Hippocampal formation (tissue), 2 donors: ENCODE measurements around the gene KPNA3.
A peak's percentile ranks its signal among the peaks of the same experiment; 100 is the strongest.
"Not testable (repeated sequence)": the region's sequence is repeated elsewhere in the genome, so short reads cannot be mapped to it uniquely, and the experiment has no call there.

ENCODE experiments used
- DNase-seq, 2 donors: peaks; one replicate each; lab custom pipeline; 2025; lab: John Stamatoyannopoulos, UW

Gene KPNA3, protein sequence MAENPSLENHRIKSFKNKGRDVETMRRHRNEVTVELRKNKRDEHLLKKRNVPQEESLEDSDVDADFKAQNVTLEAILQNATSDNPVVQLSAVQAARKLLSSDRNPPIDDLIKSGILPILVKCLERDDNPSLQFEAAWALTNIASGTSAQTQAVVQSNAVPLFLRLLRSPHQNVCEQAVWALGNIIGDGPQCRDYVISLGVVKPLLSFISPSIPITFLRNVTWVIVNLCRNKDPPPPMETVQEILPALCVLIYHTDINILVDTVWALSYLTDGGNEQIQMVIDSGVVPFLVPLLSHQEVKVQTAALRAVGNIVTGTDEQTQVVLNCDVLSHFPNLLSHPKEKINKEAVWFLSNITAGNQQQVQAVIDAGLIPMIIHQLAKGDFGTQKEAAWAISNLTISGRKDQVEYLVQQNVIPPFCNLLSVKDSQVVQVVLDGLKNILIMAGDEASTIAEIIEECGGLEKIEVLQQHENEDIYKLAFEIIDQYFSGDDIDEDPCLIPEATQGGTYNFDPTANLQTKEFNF

DNA sequence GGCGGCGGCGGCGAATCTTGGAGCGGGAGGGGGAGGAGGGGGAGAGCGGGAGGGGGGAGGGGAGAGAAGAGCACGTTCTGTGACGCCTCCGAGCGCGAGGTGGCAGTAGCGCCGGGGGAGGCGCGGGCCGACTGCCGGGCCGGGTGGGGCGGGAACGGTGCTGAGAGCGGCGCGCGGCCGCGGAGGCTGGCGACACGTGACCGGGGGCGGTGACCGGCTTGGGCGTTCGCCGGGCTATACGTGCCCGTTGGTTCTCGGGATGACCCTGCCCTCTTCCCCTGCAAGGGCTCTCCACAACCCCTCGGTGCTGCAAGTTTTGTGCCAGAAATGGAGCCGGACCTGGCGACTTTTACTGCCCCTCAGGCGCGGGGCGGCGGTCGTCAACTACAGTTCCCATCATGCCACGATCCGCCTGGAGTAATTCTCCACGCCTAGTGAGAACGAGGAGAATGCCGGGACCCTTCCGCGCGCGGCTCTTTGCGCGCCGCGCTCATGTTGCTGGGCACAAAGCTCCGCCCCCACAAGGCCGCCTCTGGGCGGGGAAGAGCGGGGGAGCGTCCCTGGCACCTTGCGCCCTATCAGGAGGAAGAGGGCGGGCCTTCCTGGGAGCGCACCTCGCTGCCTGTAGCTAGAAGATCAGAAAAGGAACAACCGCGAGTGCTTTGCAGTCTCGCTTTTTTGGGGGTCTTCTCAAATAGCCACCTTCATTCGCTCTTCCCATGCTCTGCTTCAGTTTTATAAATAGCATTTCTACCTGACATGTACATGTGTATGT, at the start of gene KPNA3:
Gene KPNA3 (minus strand): TSS at position 133 of the 775 bp plus-strand sequence. CDS start 176 bp downstream, outside the sequence.
- peak; percentile 95 to 96 for DNase-seq

DNA sequence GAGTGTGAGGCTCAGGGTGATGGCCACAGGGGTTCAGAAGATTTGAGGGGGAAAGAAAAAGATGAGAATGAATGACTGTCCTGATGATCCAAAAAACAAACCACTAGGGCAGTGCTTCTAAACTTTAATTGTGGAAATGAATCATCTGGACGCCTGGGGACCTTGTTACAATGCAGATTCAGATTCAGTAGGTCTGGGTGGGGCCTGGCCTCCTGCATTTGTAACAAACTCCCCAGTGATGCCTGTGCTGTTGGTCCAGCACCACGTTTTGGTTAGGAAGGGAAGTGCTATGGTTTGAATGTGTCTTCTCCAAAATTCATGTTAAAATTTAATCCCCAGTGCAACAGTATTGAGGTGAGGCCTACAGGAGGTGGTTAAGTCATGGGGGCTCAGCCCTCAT, 49.5 kb upstream of the KPNA3 start:
- no peak for DNase-seq

DNA sequence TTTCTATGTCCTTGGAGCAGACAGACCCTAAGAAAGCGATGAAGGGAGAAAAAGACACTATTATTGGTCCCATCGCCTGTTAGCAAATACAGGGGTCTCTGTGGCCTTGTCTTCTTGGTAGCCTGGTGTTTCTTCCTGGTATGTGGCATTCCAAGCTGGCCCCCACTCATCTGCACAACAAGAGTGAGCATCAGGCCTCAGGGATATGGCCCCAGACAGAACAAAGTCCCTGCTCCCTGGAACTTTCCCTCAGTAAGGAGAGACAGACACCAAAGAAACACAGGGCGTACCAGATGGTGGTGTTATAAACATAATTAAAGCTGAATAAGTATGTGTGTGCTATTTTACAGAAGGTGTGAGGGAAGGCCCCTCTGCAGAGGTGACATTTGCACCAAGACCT, 48.2 kb upstream of the KPNA3 start:
- no peak for DNase-seq

DNA sequence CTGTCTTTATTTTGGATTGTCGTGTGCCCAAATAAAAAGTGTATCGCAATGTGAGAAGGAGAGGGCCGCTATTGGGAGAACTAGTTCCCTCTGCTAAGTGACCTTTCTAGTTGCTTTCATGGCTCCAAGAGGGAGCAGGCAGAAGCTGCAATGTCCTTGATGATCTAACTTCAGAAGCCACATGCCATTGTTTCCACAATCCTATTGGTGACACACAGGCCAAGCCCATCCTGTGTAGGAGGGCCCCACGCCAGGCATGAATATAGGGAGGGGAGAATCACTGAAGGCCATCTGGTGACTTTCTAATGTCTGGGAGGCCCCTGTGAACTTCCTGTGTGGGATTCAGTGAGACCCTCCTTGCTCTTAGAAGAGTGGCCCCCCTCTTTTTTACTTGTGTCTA, 47.8 kb upstream of the KPNA3 start:
- no peak for DNase-seq

DNA sequence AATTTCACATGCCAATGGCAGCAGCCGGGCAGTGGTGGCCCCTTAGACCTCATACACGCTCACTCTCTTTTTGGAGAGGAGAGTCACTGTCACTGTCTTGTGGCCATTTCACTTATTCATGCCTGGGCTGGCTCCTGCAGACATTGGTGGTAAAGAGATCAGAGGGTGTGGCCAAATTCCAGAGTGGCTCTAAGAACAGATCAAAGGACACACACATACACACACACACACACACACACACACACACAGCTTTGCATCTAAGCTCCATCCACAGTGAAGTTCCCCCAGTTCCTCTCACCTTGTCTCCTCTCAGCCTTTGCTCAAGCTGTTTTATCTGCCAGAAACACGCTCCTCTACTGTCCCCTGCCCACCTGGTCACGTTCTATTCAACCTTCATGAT, 46.5 kb upstream of the KPNA3 start:
- DNase-seq = no peak

DNA sequence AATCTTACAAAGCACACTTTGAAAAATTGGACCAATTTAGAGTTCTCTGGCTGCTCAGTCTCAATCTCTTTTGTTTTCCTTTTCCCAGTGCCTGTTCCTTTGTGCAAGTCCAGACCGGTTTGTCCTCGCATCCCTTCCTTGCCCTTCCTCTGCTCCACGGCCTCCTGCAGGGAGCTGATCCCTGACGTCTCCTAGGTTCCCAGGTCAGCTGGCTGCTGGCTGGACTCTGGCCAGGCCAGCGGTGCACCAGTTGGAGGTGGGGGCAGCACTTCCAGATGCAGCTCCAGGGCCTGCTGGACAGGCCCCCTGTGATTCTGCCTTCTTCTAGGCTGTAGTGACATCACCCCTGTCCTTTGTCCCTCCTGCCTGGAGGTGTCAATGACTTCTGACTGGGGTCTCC, 44.0 kb upstream of the KPNA3 start:
- DNase-seq = no peak

DNA sequence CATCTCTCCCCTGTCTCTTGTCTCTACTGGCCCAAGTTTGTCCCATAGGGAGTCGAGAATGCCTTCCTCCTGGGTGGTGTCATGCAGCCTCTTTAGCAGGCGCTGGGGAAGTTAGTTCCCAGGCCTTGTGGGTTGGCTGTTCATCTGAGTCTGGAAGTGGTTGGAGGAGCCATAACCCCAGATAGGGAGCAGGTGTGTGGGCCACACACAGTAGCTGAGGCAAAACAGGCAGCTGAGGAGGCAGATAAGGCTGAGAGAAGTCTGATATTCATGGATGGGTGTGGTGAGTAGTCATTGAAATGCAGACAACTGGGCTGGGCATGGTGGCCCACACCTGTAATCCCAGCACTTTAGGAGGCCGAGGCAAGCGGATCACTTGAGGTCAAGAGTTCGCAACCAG, 40.9 kb upstream of the KPNA3 start:
- no peak for DNase-seq

DNA sequence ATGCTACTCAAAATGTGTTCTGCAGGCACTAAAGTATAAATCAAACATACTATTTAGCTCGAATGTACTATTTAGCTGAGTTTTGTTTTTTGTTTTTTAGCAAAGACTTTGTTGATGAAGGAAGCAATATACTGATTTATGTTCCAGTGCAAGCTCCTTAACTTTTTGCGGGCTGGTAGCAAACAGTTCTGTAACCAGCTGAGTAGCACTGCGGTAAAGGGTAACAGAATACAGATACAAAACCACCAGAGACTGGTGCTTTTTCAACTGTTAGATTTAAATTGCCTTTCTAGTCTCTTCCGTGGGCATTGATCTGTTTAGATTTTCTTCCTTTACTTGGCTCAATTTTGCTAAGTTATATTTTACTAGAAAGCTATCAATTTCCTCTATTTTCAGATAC, 39.0 kb upstream of the KPNA3 start:
- DNase-seq = no peak

DNA sequence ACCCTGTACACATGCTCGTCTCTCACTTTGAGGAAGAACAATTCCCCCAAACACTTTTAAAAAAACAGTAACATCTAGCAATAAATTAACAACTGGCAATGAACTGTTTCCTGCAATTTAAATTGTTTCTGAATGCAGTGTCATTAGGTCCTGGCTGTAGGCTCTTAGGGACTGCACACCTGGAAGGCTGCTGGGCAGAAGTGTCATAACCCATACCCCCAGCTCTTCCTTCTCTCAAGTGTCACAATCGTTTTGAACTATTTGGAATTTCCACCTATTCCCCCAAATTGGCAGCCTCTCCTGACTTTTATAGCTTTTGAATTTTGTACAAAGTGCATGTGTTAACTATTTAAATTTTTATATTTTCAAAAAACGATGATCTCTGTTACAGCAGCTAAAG, 38.2 kb upstream of the KPNA3 start:
- DNase-seq = no peak

DNA sequence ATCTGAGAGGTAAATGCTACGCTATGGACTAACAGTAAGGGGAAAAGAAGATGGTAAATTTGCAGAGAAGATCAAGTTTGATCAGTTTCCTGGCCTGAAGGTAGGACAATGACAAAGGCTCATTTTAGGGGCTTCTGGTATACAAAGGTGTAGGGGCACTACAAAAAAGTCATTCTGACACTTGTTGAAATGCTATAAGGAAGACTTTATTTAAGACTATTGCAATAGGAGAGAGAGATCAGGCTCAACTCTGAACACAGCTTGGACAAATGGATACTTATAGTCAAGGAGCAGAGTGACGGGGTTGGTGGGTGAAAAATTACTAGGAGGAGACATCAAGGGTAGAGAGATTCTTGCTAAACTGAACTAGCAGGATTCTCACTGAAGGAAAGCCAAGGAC, 37.2 kb upstream of the KPNA3 start:
- no peak for DNase-seq

DNA sequence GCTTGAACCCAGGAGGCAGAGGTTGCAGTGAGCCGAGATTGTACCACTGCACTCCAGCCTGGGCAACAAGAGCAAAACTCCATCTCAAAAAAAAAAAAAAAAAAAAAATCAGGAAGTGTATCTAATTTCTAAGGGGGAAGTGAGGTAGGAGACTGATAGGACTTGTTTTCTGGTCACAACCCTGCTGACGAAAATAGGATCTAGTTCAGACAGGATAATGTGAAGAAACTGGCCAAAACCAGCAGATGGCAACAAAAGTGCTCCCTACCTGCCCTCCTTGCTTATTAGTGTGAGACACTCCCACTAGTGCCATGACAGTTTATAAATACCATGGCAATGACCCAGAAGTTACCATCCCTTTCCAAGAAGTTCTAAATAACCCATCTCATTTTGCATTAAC, 36.0 kb upstream of the KPNA3 start:
- no peak for DNase-seq

DNA sequence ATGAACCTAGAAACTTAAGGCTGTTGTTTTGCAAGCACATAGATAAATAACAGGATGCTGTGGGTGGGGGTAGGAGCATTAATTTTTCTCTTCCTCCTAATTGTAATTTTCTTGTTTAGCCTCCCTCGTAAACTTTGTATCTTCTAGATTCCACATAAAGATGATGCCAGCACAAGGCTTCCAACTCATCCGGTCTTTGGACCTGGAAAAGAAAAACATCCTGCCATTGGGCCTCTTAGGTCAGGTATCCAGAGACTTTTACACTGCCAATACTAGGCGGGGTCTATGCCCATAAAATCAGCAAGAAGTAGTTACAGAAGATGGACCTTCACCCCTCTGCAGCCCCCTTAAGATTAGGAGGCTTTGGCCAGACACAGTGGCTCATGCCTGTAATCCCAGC, 35.4 kb upstream of the KPNA3 start:
- DNase-seq = no peak

DNA sequence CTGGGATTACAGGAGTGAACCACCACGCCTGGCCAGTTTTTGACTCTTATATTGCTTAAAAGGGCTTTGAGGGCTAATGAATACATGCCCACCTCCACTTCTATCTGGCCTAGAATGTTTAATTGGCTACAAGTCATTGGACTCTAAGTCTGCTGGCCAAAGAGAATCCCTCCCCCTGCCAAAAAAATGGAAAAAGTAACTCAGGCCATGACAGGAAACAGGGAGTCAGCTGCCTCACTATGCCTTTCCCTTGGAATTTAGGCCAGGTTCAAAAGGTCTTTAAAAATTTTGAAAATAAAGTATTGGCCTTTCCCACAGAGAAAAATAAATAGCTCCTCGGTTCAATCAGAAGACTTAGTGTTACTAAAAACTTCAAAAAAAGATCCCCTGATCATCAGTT, 34.9 kb upstream of the KPNA3 start:
- DNase-seq = no peak

DNA sequence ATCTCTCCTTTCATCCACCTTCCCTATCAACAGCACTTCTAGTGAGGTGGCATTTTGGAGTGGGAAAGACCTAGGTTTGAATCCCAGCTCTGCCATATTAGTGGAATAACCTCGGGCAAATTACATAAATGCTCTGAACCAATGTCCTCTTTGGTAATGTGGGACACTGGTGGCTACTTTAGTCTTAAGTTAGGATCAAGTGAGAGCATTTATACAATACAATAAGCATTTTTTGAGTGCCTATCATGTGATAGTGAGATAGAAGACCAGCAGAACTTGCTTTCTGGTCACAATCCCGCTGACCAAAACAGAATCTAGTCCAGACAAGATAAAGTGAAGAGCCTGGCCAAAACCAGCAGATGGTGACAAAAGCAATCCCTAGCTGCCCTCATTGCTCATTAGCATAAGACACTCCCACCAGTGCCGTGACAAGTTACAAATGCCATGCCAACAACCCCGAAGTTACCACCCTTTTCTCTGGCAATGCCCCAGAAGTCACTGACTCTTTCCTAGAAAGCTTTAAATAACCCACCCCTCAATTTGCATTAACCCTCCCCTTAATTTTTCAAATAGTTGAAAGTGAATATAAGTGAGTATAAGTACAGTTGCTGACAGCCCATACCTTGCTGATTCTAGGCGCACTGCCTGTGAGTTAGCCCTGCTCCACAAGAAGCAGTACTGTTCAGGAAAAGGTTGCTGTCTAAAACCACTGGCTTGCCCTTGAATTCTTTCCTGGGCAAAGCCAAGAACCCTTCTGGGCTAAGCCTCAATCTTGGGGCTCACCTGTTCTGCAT, 28.9 kb upstream of the KPNA3 start:
- DNase-seq = no peak

DNA sequence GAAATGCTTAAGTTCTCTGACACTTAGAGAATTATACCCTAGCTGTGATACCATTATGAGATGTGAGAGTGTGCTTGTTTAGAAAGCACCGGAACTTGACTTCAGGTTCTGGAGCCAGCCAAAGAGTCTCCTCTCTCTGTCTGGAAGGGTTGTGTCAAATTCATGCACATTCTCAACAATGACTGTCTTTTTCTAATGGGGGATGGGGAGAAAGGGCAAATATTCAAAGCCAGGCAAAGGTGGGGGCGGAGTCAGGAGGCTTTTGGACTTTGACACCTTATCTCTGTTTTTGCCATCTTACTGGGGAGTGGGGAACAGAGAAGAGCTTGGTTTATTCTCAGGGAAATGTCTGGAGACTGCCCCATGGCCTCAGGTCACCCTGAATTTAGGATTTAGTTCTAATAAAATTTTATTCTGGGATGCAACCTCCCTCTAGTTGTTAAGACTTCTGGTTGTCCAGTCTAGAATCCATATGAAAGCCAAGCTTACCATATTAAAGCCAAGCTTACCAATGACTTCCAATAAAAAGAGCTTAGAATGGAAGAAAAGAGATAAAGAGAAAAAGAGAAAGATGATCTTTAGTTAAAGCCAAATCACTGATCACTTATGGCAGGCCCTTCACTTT, 28.2 kb upstream of the KPNA3 start:
- no peak for DNase-seq

DNA sequence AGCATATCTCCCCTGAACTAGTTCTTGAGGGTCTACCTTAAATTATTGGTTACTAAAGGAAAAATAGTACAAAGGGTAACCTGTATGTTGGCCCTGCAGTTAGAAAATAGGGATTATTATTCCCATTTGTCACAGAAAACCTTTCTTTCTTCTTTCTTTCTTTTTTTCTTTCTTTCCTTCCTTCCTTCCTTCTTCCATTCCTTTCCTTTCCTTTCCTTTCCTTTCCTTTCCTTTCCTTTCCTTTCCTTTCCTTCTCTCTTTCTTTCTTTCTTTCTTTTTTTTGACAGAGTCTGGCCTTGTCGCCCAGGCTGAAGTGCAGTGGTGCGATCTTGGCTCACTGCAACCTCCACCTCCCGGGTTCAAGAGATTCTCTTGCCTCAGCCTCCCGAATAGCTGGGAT, 23.6 kb upstream of the KPNA3 start:
- DNase-seq = not testable (repeated sequence)

DNA sequence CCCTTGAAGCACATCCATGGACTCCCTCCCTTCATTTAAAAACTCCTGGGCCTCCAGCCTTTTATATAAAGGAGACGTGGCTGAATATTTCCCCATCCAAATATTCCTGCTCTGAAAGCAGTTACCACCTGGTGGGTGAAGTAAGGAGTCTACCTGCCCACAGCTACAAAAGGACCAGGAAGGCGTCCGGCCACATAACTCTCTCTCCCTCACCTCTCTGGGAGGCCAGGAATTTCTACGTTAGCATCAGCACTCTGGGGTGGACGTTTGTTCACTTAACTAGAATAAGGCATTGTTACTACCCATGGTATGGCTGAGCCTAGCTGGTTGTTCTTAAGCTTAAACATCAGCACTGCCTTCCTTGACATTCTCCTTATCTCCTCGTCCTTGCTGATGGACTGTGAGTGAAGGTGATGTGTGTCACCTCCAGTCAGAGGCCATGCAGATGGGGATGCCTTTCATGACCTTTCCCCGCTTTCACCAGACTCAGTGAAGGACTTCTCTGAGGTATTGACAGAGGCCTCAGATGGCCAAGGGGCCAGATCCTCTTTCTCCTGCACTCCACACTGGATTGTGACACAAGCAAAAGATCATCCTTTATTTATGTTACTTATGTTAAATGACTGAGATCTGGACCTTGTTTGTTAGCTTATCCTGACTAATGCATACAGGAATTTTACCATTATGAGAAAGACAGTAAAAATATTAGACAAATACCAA, 22.2 kb upstream of the KPNA3 start:
- no peak for DNase-seq

DNA sequence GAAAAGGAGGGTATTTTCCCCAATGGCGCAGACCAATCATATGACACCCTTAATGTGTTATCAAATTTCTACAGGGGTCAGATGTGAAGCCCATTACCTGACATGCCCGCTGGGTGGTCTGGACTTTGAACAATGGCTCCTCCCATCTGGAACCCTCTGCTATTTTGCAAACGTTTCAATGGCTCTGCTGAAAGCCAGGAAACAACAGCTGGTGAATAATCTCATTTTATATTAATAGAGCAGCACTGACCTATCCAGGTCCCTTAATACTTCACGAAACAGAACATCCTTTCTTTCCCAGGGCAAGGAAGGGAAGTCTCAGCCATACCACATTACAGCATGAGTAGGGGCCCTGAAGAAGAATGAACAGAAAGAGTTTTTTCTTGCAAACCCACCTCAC, 20.3 kb upstream of the KPNA3 start:
- DNase-seq = no peak

DNA sequence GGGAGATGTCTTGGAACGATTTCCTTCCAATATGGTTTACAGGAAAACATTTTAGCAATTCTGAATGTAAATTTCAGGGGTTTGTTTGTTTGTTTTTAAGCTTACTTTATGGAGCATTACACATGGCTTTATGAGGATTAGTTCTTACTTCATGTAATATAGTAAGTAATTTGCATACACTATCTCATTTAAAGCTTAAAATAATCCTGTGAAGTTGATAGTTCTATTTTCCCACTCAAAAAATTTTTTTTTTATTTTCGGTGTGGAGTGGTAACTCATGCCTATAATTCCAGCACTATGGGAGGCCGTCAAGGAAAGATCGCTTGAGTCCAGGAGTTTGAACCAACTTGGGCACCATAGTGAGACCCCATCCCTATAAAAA, 19.0 kb upstream of the KPNA3 start:
- DNase-seq = no peak

DNA sequence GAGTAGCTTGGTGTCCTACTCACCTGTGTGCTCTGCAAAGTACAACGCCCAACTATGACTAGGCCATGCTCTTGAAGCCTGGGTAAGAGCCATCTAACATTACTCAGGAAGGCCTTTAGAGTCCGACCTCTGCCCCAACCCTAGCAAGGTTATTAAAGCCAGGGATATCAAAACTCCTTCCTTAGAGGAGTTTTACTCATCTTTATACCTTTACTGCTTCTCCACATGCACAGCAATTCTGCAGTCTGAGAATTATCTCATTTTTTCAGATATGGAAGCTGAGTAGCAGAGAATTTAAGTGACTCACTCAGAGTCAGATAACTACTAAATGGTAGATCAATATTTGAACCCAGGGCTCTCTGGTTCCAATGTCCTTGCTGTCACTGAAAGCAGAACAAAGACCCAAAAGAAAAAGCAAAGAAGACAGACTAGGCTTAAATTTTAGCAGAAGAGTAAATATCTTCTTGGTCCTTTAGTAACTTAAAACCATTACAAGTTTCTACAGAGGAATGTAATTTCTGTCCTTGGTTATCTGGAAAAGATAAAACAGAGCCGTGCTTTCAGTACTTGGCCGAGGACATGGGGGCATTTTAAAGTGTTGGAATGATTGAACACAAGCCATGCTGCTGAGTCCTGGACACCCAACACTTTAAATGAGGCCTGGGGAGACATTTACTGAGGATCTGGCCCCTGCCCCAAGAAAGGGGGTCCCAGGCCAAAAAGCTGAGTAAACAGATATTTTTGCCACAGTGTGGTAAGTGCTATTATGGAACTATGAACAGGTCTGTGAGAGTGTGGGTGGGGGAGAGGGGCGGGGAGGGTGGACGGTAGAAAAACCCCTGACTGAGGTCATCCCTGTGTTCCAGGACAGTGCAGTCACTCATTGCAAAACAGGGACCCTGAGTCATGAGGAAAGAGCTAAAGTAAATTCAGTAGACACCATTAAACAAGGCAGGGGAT, 18.4 kb upstream of the KPNA3 start:
- no peak for DNase-seq
